Astrocyte (in vitro differentiated cells and primary cell): Measurements from ENCODE around the gene TTC7B. TPM values are rescaled to one million over a fixed set of nuclear protein-coding genes. Genes with fewer than 3 reads are reported as not detected.

Experiments used
- DNase-seq: peaks from one replicate; pipeline ENCODE4 v3.0.0-alpha.2; 2010; ENCODE audit warnings: low read depth
- FAIRE-seq: peaks from 2 replicates; lab custom pipeline; 2011; peaks lifted over from hg19 to GRCh38; lab: Jason Lieb, UNC
- H2AFZ ChIP-seq: 2 replicates; pipeline ENCODE4 v1.6.0; 2012; ENCODE audit warnings: low read depth, low read length, inconsistent platforms
- H3K27ac ChIP-seq: 2 replicates; pipeline ENCODE4 v1.5.1; 2011; ENCODE audit warnings: low read depth, low read length, inconsistent platforms
- H3K27me3 ChIP-seq: 2 replicates; pipeline ENCODE4 v1.6.0; 2011; ENCODE audit warnings: low read length, inconsistent platforms; ENCODE audit not compliant: insufficient read depth
- H3K36me3 ChIP-seq: 2 replicates; pipeline ENCODE4 v1.5.1; 2011; ENCODE audit warnings: low read length, inconsistent platforms; ENCODE audit not compliant: insufficient read depth
- H3K4me1 ChIP-seq: 2 replicates; pipeline ENCODE4 v1.5.1; 2011; ENCODE audit warnings: low read length, inconsistent platforms; ENCODE audit not compliant: insufficient read depth
- H3K4me2 ChIP-seq: 2 replicates; pipeline ENCODE4 v1.6.0; 2012; ENCODE audit warnings: low read length, inconsistent platforms
- H3K4me3 ChIP-seq: 2 replicates; pipeline ENCODE4 v1.5.1; 2011; ENCODE audit warnings: low read depth, mild to moderate bottlenecking, low read length, inconsistent platforms; ENCODE audit not compliant: insufficient read depth
- H3K79me2 ChIP-seq: 2 replicates; pipeline ENCODE4 v1.6.0; 2012; ENCODE audit warnings: mild to moderate bottlenecking, low read length, inconsistent platforms; ENCODE audit not compliant: insufficient read depth
- H3K9ac ChIP-seq: 2 replicates; pipeline ENCODE4 v1.6.0; 2012; ENCODE audit warnings: mild to moderate bottlenecking, low read length, inconsistent platforms
- H3K9me3 ChIP-seq: 2 replicates; pipeline ENCODE4 v1.5.1; 2012; ENCODE audit warnings: low read depth, mild to moderate bottlenecking, low read length, inconsistent platforms; ENCODE audit not compliant: insufficient read depth
- H4K20me1 ChIP-seq: 2 replicates; pipeline ENCODE4 v1.6.0; 2012; ENCODE audit warnings: low read length, inconsistent platforms; ENCODE audit not compliant: insufficient read depth
- H3K27ac Mint-ChIP-seq: one replicate; pipeline ENCODE4 v1.8.0; 2021; ENCODE audit warnings: mild to moderate bottlenecking, mixed read lengths; ENCODE audit not compliant: unreplicated experiment
- H3K27me3 Mint-ChIP-seq: one replicate; pipeline ENCODE4 v1.8.0; 2021; ENCODE audit warnings: low read depth, mixed read lengths; ENCODE audit not compliant: unreplicated experiment
- H3K36me3 Mint-ChIP-seq: one replicate; pipeline ENCODE4 v1.8.0; 2021; ENCODE audit warnings: low read depth, mixed read lengths; ENCODE audit not compliant: unreplicated experiment
- H3K4me1 Mint-ChIP-seq: one replicate; pipeline ENCODE4 v1.8.0; 2021; ENCODE audit warnings: low read depth, mixed read lengths; ENCODE audit not compliant: unreplicated experiment
- H3K4me3 Mint-ChIP-seq: one replicate; pipeline ENCODE4 v1.8.0; 2021; ENCODE audit warnings: mild to moderate bottlenecking, moderate library complexity, mixed read lengths; ENCODE audit not compliant: unreplicated experiment
- H3K9me3 Mint-ChIP-seq: one replicate; pipeline ENCODE4 v1.8.0; 2021; ENCODE audit warnings: mild to moderate bottlenecking, mixed read lengths; ENCODE audit not compliant: unreplicated experiment
- CTCF ChIP-seq: IDR thresholded peaks from 2 replicates; pipeline ENCODE4 v1.5.1; 2011; ENCODE audit warnings: low read depth, mild to moderate bottlenecking, inconsistent platforms, low read length, moderate library complexity; ENCODE audit not compliant: insufficient read depth
- EZH2 ChIP-seq: IDR thresholded peaks from 2 replicates; pipeline ENCODE4 v1.6.1; 2012; ENCODE audit warnings: mild to moderate bottlenecking, low read length, inconsistent platforms; ENCODE audit not compliant: insufficient read depth
- total RNA-seq: library from RNA; stranded (reverse); gene quantifications from 2 replicates; pipeline ENCODE4 v1.2.1, GENCODE V29; 2021

The TTC7B gene
- total RNA-seq, 1 donor from 2014 or later: 42.1 TPM

- TF ChIP-seq CTCF (no peak), EZH2 (no peak)
- H3K4me3 Mint-ChIP-seq: no peak overlapping the region
Measured at GRCh38 chr14:90519262-90519920, 296.8 kb downstream of the TTC7B start.

GRCh38 chr14:90518941-90519256 lies 297.3 kb downstream of the TTC7B start:
- peaks cover 16% of the 10 kb centered on the region for H3K4me1 ChIP-seq
- H3K27me3 ChIP-seq: no peaks in the 10 kb centered on the region
- Mint-ChIP-seq H3K4me1 (peaks cover 5% of the 10 kb centered on the region), H3K27ac (no peak overlapping the region), H3K36me3 (peaks cover 5% of the 10 kb centered on the region), H3K27me3 (peaks cover 36% of the 10 kb centered on the region), H3K9me3 (peaks cover 7% of the 10 kb centered on the region), H3K4me3 (no peak overlapping the region)
- H3K4me3 ChIP-seq: no peak overlapping the region
- H3K36me3 ChIP-seq: no peaks in the 10 kb centered on the region
- H3K79me2 ChIP-seq: no peaks in the 10 kb centered on the region
- H3K27ac ChIP-seq: no peak overlapping the region
- FAIRE-seq (no peak), DNase-seq (no peak)
- no peak overlapping the region for H3K4me2 ChIP-seq
- H4K20me1 ChIP-seq: no peaks in the 10 kb centered on the region
- H3K9me3 ChIP-seq: peaks cover 6% of the 10 kb centered on the region
- no peak overlapping the region for H2AFZ ChIP-seq
- TF ChIP-seq EZH2 (no peak), CTCF (peak; percentile 23)
- H3K9ac ChIP-seq: no peak overlapping the region

More at GRCh38 chr14:90519262-90519920, 296.8 kb downstream of the TTC7B start:
- Histone ChIP-seq H3K4me3 (no peak overlapping the region), H4K20me1 (no peaks in the 10 kb centered on the region), H3K27me3 (no peaks in the 10 kb centered on the region), H3K36me3 (no peaks in the 10 kb centered on the region), H3K4me2 (no peak overlapping the region), H3K9me3 (peaks cover 6% of the 10 kb centered on the region), H3K27ac (no peak overlapping the region), H3K79me2 (no peaks in the 10 kb centered on the region), H3K9ac (no peak overlapping the region), H3K4me1 (peaks cover 17% of the 10 kb centered on the region), H2AFZ (no peak overlapping the region)
- FAIRE-seq (no peak), DNase-seq (no peak)
- H3K4me1 Mint-ChIP-seq: peaks cover 5% of the 10 kb centered on the region
- H3K27me3 Mint-ChIP-seq: peaks cover 36% of the 10 kb centered on the region
- H3K36me3 Mint-ChIP-seq: peaks cover 5% of the 10 kb centered on the region
- no peak overlapping the region for H3K27ac Mint-ChIP-seq
- H3K9me3 Mint-ChIP-seq: peaks cover 7% of the 10 kb centered on the region
